Brain microvascular endothelial cell (primary cell): ENCODE data around the gene SRMS.

ENCODE experiments used
- DNase-seq: peaks from one replicate; pipeline ENCODE4 v3.0.0-alpha.2; 2020
- H3K27ac ChIP-seq: fragments of 250-450 bp; sonication (Bioruptor Pico); 2 replicates; pipeline ENCODE4 v1.5.1; 2020; ENCODE audit warnings: mild to moderate bottlenecking, moderate library complexity
- H3K27me3 ChIP-seq: fragments of 250-450 bp; sonication (Bioruptor Pico); replicated peaks from 2 replicates; pipeline ENCODE4 v1.5.1; 2020; ENCODE audit warnings: mild to moderate bottlenecking
- H3K36me3 ChIP-seq: fragments of 250-450 bp; sonication (Bioruptor Pico); replicated peaks from 2 replicates; pipeline ENCODE4 v1.5.1; 2020; ENCODE audit warnings: mild to moderate bottlenecking
- H3K4me3 ChIP-seq: 2 replicates; pipeline ENCODE4 v1.5.1; 2011; ENCODE audit warnings: low read depth, mild to moderate bottlenecking, control low read depth, low read length, moderate library complexity
- in situ Hi-C: cut with HindIII; loops from 2 replicates; pipeline ENCODE4 v1.10.0; 2017; ENCODE audit warnings: low sequenced_read_pairs, low pct_ligation_motif_present
- TF ChIP-seq, protein P1 (sequence below): IDR thresholded peaks from 2 replicates; pipeline ENCODE4 v1.5.1; 2011; ENCODE audit warnings: low read depth, mild to moderate bottlenecking, moderate library complexity, low read length, control low read depth, inconsistent platforms; ENCODE audit errors: missing control alignments

The SRMS gene

DNA sequence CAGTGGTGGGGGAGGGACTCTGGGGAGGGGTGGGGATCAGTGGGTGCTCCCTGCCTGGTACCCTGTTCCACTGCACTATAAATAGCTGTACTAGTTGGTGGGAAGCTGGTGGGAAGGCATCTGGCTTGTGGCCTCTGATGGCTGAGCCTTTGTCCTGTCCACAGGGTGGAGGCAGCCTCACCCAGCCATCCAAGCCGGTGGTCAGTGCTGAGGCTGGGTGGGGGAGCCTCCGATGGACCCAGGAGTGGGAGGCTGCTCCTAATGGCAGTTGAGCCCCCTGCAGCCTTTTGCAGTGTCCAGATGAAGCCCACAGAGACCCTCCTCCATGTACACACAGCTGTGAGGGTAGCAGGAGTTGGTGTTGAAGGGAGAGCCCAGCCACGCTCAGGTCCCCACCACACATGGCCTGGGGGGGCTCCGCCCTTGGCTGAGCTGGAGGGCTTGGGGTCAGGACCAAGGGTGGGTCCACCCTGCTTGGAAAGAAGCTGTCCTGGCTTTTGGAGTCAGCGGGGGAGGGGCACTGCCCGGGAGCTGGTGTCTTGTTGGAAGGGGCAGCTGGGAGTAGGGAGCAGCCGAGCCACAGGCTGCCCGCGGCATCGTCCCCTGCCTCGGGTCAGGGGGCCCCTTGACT is 24.5 kb downstream of the SRMS start:
- TF ChIP-seq, protein P1, sequence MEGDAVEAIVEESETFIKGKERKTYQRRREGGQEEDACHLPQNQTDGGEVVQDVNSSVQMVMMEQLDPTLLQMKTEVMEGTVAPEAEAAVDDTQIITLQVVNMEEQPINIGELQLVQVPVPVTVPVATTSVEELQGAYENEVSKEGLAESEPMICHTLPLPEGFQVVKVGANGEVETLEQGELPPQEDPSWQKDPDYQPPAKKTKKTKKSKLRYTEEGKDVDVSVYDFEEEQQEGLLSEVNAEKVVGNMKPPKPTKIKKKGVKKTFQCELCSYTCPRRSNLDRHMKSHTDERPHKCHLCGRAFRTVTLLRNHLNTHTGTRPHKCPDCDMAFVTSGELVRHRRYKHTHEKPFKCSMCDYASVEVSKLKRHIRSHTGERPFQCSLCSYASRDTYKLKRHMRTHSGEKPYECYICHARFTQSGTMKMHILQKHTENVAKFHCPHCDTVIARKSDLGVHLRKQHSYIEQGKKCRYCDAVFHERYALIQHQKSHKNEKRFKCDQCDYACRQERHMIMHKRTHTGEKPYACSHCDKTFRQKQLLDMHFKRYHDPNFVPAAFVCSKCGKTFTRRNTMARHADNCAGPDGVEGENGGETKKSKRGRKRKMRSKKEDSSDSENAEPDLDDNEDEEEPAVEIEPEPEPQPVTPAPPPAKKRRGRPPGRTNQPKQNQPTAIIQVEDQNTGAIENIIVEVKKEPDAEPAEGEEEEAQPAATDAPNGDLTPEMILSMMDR = no peak
- Histone ChIP-seq H3K27ac (no peak overlapping the region), H3K4me3 (no peak overlapping the region), H3K27me3 (no peaks in the 10 kb centered on the region), H3K36me3 (peaks cover 12% of the 10 kb centered on the region)
- DNase-seq = no peak
- in situ Hi-C loops = no loop called here

DNA sequence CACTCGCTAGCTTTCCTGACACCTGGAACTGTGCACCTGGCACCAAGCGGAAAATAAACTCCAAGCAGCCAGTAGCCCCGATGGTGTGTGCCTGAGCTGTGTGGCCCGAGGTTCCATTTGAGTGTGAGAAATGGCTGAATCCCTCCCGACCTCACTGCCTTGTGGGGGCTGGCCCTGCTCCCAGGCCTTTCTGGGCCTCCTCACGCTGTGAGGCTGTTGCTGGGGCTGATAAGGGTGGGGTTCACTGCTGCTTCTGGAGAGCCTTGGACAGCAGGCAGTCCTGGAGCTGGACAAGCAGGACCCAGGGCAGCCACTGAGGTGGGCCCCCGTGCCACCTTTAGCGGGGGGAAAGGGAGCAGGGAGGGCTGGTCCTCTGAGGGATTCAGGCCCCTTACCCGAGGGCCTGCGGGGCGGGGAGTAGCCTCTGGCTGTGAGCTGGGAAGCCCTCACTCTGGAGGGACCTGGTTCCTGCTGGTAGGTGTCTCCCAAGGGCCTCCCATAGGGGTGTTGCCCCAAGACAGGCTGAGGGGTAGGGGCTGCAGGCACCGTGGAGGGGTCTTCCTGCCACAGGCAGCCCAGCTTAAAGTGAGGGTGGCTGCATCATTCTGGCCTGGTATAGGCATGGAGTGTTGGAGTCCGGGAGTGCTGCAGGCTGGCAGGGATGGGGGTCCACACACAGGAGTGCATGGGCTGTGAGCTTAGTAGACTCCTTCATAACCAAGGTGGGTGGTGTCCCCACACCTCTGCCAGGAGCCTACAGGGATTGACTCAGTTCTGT is 25.3 kb downstream of the SRMS start:
- in situ Hi-C loops = no loop called here
- Histone ChIP-seq H3K4me3 (peak overlapping the region; percentile 83), H3K27ac (no peak overlapping the region), H3K36me3 (peaks cover 12% of the 10 kb centered on the region), H3K27me3 (no peaks in the 10 kb centered on the region)
- TF ChIP-seq, protein P1 = no peak
- DNase-seq = no peak

DNA sequence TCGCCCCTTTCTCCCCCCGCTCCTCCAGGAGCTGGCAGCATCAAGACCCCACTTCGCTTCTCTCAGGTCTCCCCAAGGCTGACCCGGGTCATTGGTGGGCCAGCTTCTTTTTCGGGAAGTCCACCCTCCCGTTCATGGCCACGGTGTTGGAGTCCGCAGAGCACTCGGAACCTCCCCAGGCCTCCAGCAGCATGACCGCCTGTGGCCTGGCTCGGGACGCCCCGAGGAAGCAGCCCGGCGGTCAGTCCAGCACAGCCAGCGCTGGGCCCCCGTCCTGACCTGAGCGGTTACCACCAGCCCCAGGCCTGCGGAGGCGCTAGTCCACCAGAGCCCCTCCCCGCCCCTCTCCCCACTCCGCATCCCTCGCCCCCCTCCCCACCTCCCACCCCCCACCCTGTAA is 25.9 kb downstream of the SRMS start:
- no peak overlapping the region for H3K27ac ChIP-seq
- TF ChIP-seq, protein P1 = peak; percentile 18
- no peaks in the 10 kb centered on the region for H3K27me3 ChIP-seq
- H3K4me3 ChIP-seq = peak overlapping the region; percentile 83
- in situ Hi-C loops = no loop called here
- DNase-seq = no peak
- peaks cover 12% of the 10 kb centered on the region for H3K36me3 ChIP-seq

DNA sequence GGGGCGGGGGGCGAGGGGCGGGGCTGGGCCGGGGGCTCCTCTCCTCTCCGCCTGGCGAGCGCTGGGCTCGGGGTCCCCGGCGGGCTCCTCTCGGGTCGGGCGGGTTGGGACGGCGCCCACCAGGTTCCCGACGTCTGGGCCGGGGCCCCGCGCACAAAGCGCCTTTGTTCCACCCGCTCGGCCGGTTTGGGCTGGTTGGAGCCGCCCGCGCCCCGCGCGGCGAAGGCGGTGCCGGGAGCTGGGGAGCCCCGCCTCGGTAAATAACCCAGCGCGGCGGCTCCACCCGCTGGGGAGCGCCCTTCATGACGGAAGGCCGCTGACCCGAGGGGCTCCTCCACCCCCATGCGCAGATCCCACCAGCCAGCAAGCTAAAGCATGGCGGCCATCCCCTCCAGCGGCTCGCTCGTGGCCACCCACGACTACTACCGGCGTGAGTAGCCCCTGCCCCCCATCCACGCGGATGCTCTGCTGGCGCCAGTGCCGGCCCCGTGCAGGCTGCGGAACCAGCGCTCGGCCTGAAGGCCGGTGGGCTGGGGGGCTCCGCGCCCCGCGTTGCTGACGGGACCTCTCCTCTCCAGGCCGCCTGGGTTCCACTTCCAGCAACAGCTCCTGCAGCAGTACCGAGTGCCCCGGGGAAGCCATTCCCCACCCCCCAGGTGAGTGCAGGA is 26.5 kb downstream of the SRMS start:
- in situ Hi-C loops = no loop called here
- peak overlapping the region; percentile 66 for H3K27ac ChIP-seq
- peak overlapping the region; percentile 83 for H3K4me3 ChIP-seq
- H3K36me3 ChIP-seq = peaks cover 12% of the 10 kb centered on the region
- no peaks in the 10 kb centered on the region for H3K27me3 ChIP-seq
- TF ChIP-seq, protein P1 = no peak
- peak; percentile 9 for DNase-seq

DNA sequence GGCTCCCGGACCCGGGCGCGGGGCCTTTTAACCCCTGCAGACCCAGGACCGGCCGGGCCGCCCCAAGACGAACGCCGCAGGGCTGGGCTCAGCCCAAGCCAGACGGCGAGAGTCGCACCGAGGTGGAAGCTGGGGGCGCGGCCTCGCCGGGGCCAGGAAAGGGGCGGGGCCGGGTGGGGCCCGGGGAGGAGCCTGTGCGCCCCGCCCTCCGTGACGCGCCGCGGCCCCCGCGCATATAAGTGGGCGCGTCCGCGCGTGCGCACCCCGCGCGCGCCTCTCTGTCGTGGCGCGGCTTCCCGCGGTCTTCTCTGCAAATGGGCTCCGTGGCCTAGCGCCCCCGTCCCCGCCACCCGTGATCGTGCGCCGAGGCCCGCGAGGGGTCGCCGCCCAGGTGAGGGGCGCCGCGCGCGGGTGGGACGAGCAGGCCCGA is 27.0 kb downstream of the SRMS start, which contains the start of gene PPDPF:
TSS of gene PPDPF (plus strand) at position 262 of the 430 bp plus-strand sequence. CDS start 544 bp downstream, outside the sequence.
- H3K27ac ChIP-seq = peak within 1 kb of the TSS; percentile 66
- TF ChIP-seq, protein P1 = no peak
- in situ Hi-C loops = no loop called here
- DNase-seq = peak; percentile 53
- H3K36me3 ChIP-seq = peaks cover 12% of the 10 kb centered on the region
- peak within 1 kb of the TSS; percentile 83 for H3K4me3 ChIP-seq
- no peaks in the 10 kb centered on the region for H3K27me3 ChIP-seq
